Measurements from ENCODE around the gene TESK1.
"Not testable (repeated sequence)": the region's sequence is repeated elsewhere in the genome, so short reads cannot be mapped to it uniquely, and the experiment has no call there.

The TESK1 gene

DNA sequence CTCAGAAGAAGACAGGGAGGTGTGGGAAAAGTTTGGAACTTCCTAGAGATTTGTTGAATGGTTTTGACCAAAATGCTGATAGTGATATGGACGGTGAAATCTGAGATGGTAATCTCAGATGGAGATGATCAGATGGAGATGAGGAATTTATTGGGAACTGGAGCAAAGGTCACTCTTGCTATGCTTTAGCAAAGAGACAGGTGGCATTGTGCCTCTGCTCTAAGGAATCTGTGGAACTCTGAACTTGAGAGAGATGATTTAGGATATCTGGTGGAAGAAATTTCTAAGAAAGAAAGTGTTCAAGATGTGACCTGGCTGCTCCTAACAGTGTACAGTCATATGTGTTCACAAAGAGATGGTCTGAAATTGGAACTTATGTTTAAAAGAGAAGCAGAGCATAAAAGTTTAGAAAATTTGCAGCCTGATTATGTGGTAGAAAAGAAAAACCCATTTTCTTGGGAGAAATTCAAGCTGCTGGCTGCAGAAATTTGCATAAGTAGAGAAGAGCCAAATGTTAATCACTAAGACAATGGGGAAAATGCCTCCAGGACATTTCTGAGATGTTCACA lies 25.3 kb upstream of the TESK1 start:
- not testable (repeated sequence) for DNase-seq

DNA sequence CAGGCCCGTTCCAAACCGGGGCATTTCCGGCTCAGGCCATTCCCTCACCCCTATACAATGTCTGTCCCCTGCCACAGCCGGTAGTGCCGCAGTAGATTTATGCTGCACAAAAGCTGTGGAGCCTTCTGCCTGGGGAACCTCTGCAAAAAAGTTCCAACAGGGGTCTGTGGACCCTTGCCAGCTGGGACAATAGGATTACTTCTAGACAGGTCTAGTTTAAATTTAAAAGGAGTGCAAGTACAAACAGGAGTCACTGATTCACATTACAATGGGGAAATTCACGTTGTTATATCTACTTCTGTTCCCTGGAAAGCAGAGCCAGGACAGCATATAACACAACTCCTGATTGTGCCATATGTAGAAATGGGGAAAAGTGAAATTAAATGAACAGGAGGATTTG lies 21.5 kb upstream of the TESK1 start:
- DNase-seq = not testable (repeated sequence)

DNA sequence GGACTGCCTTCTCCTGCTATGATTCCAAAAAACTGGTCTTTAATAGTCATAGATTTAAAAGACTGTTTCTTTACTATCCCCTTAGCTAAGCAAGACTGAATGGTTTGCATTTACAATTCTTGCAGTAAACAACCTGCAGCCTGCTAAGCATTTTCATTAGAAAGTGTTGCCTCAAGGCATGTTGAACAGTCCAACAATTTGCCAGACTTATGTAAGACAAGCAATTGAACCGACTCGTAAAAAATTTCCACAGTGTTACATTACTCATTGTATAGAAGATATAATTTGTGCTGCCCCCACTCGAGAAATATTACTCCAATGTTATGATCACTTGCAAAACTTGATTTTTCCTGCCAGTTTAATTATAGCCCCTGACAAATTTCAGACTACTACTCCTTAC lies 20.4 kb upstream of the TESK1 start:
- not testable (repeated sequence) for DNase-seq

DNA sequence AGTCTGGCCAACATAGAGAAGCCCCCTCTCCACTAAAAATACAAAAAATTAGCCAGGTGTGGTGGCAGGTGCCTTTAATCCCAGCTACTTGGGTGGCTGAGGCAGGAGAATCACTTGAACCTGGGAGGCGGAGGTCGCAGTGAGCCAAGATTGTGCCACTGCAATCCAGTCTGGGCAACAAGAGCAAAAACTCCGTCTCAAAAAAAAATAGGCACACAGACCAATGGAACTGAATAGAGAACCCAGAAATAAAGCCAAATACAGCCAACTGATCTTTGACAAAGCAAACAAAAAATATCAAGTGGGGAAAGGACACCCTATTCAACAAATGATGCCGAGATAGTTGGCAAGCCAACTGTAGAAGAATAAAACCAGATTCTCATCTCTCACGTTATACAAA lies 16.6 kb upstream of the TESK1 start:
- DNase-seq = not testable (repeated sequence)

DNA sequence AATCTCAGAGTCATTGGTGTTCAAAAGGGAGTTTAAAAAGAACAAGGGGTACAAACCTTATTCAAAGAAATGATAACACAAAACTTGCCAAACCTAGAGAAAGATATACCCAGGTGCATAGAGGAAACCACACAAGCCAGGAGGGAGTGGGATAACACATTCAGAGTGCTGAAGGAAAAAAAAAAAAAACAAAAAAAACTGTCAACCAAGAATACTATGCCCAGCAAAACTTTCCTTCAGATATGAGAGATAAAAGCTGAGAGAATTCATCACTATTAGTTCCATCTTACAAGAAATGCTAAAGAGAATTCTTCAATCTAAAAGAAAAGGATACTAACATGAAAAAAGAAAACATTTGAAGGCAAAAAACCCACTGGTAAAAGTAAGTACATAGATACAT lies 11.5 kb upstream of the TESK1 start:
- no peak for DNase-seq

DNA sequence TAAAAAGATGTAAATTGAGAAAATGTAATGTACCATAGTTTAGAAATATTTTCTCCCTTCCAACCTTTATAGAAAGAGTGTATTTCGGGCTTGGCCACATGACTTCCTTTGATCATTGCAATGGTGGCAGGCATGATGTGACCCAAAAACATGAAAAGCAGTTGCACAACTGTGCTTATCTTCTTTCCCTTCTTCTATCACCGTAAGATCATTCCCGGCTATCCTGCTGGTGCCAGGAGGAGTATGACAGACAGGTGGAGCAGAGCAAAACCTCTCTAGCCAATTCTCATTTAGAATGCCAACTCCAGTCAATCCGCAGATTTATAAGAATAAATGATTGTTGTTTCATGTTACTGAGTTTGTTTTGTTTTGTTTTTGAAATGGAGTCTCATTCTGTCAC lies 10.6 kb upstream of the TESK1 start:
- no peak for DNase-seq

DNA sequence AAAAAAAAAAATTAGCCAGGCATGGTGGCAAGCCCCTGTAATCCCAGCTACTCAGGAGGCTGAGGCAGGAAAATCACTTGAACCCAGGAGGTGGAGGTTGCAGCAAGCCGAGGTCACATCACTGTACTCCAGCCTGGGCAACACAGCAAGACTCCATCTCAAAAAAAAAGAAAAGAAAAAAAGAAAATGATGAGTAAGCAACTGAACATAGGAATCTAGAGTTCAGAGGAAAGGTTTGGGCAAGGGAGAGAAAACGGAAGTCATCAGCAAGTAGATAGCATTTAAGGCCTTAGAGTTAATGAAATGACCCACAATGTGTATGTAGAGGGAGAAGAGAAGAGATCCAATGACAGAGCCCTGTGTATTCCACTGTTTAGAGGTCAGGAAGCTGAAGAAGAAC lies 8.2 kb upstream of the TESK1 start:
- DNase-seq = not testable (repeated sequence)

DNA sequence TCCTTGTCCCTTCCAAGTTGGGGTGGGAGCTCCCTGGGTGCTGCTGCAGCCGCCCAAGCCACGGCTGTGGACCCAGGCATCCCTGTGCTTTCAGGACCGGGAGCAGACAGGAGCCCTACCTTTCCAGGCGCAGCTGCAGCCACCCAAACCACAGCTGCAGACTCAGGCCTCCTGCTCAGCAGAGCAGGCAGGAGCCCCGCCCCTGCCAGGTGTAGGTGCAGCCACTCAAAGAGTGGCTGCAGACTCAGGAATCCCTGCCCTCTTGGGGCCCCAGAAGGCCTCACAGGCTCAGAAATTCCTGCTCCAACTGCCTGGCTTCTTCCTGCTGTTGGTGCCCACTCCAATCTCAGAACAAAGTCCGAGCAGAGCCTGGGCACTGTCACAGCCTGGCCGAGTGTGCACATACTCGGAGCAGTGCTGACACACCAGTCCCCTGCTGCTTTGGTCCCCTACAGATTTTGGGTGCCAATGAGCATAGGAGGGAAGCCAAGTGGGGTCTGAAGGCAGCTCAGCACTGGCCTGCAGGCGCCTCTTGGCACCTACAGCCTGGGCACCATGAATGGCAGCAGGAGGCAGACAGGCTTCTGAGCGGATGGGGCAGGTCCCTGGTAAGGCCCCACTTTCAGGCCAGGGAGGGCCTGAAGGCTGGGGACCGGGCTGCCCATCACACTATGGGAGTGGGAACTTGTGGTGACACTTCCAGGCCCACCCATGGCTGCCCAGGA lies 6.0 kb upstream of the TESK1 start:
- no peak for DNase-seq

DNA sequence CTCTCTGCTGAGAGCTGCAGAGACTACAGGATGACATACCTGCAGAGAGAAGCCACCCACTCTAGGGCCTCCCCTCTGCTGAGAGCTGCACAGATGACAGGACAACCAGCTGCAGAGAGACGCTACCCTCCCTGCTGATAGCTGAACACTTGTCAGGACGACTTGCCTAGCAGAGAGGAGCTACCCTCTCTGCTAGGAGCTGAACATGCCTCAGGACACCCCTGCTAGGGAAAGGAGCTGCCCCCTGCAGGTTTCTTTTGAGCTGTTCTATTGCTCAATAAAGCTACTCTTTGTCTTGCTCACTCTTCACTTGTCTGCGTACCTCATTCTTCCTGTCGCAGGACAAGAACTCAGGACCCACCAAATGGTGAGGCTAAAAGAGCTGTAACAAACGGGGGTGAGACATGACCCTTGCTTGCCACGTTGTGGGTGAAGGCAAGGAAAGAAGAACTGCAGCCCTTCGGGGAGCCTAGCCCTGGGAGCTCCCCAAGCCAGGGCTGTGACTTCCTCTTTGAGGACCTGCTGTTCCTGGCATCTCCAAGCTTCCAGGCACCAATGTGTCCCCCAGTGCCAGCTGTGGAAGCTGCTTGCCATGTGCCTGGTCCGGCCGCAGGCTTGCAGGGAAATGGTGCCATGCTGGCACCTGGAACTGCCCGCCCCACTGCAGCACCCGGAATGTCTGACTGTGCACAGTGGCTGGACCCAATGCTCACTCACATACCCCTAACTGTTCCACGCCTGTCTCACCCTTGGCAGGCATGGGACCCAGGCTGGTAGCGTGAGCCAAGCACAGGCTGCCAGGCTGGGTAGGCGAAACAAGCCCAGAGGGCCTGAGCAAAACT lies 5.1 kb upstream of the TESK1 start:
- no peak for DNase-seq

DNA sequence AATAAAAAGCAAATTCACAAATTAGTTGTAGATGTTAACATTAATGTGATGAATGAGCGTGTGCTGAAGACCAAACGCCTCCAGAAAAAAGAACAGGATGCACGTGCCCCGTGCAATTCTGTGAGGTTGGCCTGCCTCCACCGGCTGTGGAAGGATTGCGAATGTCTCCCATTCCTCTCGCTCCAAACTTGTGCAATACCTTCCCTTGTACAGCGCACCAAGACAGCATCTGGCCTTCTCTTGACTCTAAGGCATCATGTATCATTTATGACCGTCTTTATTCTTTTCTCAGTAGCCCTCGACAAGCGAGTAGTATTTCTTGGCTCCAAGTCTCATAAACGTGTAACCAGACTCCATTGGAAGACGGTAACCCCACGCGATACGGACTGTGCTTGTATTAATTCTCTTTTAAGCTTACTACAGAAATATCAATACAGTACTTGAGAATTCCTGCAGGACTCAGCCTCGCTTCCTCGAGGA lies 1.5 kb upstream of the TESK1 start:
- DNase-seq = peak; percentile 16

DNA sequence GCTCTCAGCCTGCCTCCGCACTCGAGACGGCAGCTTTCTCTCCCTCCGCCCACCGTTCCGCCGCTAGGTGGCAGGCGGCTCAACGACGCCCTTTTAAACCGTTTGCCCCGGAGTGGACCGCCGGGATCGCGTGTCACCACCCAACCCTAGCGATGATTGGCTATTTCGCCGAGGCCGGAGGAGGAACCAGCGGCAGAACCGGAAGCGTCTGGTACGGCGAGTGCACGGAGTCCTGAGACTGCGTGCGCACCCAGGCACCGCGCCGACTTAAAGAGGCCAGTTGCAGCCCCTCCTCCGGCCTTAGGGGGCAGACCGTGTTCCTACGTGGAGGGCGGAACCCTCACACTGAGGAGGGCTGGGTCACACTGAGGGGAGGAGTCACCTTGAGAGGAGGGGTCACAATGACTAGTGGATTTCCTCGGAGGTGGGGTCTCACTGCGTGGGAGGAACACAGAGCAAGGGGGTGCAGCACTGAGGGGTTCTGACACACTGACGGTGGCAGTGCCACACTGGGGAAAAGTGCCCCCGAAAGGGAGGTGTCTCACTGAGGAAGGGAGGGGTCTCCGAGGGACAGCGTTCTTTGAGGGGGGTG lies 980 bp upstream of the TESK1 start:
- DNase-seq = peak; percentile 99

DNA sequence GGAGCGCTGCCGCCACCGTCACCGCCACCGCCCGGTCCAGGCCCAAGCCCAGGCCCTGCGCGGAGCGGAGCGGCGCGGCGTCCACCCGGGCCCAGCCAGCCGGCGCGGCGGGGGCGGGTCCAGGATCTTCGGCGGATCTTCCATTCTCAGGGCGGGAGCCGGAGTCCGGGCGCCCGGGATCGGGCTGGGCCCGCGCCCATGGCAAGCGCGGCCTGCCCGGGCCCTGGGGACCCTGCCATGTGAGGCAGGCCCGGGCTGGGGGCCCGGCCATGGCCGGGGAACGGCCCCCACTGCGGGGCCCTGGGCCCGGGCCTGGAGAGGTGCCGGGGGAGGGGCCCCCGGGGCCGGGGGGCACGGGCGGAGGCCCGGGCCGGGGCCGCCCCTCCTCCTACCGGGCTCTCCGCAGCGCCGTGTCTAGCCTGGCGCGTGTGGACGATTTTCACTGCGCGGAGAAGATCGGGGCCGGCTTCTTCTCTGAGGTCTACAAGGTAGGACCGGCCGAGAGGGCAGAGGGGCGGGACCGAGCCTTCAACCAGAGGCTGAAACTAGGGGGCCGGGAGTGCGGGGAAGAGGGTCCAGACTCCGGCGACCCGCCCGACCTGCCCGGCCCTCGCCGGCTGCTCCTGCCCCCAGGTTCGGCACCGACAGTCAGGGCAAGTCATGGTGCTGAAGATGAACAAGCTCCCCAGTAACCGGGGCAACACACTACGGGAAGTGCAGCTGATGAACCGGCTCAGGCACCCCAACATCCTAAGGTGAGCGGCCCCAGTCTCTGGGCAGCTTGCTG lies 482 bp downstream of the TESK1 start:
- peak; percentile 28 for DNase-seq

DNA sequence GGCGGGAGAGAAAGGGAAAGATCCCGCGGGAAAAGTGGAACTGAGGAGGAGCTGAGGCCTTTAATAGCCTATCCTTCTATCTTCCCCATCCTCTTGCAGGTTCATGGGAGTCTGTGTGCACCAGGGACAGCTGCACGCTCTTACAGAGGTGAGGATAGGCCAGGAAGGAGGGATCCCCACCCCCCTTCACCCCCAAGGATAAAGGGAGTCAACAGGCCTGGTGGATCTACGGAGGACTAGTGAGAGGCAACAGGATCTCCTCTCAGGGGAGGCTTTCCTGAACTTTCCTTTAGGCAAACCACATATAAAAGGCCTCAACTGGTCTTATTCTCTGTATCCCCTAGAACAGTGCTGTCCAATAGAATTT lies 1.1 kb downstream of the TESK1 start:
- DNase-seq = no peak

DNA sequence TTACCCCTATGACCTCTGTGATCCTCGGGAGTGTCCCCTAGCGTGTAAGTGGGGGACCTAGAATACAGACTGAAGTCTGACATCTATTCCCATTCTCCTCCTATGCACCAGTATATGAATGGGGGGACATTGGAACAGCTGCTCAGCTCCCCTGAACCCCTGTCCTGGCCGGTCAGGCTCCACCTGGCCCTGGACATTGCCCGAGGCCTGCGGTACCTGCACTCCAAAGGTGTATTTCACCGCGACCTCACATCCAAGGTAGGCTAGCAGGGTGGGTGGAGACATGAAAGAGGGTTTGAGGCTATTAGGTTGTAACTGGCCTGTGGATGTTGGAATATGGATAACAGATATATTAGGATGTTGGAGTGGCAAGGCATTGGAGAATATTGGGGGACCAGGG lies 1.7 kb downstream of the TESK1 start:
- no peak for DNase-seq

DNA sequence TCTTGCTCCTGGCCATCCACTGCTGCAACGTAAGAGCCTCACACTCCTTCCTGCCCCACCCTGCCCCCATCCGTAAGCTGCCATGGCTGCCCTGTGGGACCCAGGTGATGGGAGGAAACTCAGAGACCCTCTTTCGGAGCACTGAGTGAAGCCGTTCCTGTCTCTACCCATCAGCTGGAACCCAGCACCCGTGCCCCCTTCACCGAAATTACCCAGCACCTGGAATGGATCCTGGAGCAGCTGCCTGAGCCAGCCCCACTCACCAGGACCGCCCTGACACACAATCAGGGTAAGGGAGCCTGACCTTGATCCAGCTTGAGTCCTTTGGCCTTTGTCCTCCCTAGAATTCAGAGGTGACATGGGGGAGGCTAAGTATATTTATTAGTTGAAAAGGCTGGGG lies 3.2 kb downstream of the TESK1 start:
- DNase-seq = no peak

DNA sequence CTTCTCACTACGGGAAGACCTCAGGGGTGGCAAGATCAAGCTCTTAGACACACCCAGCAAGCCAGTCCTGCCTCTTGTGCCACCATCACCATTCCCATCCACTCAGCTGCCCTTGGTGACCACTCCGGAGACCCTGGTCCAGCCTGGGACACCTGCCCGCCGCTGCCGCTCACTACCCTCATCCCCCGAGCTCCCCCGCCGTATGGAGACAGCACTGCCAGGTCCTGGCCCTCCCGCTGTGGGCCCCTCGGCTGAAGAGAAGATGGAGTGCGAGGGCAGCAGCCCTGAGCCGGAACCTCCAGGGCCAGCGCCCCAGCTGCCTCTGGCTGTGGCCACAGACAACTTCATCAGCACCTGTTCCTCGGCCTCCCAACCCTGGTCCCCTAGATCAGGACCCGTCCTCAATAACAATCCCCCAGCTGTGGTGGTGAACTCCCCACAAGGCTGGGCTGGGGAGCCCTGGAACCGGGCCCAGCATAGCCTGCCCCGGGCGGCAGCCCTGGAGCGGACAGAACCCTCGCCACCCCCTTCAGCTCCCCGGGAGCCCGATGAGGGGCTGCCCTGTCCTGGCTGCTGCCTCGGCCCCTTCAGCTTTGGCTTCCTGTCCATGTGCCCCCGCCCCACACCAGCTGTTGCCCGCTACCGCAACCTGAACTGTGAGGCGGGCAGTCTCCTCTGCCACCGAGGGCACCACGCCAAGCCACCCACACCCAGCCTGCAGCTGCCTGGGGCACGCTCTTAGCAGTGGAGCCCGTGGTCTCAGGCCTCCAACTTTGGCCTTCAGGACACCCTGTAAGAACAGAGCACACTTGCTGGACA lies 4.1 kb downstream of the TESK1 start:
- DNase-seq = no peak

DNA sequence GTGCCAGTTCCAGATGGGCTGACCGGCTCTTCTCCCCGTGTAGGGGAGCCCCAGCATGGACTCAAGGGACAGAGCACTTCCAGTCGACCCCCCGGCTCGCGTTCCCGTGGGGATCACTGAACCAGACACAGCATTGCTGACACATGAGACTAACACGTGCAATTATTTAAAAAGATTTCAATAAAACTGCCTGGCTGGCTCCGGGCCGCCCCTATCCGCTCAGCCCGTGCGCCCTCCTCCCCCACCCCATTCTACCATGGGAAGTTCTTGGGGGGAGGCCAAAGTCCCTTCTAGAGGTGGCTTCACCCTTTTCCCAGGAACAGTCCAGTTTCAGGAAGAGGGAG lies 4.7 kb downstream of the TESK1 start:
- no peak for DNase-seq

DNA sequence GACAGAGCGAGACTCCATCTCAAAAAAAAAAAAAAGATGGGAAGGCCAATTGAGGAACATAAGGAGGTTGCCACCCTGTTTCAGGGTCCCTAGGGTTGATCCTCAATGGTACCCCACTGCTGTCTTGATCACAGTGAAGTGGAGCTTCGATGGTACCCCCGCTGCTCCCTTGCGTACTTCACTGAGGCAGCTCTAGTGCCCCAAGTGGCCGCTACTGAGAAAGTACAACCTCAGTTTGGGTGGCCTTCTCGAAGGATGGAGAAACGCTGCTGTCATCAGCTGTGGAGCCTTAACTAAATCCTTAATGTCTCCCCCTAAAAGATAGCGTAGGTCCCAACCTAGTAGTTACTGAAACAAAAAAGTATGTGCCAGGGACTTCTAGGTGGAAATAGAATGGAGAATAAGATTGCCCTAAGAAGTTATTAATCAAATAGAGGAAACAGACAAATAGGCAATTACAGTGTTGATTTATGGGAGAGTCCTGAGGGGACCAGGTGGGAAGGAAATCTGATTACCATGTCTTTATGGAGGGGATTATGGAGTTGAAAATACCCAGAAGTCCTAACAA lies 6.3 kb downstream of the TESK1 start:
- DNase-seq = peak; percentile 57

DNA sequence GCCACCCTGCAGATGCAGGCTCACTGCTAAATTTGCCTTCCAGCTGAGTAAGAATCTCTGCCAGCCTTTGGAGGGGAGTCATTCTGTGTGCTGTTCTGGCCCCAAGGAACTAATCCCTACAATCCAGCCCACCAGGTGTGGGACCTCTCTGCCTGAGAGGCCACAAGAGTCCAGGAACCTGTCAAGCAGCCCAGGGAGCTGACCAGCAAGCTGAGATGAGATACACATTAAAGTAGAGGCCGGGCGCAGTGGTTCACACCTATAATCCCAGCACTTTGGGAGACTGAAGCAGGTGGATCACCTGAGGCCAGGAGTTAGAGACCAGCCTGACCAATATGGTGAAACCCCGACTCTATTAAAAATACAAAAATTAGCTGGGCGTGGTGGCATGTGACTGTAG lies 7.0 kb downstream of the TESK1 start:
- not testable (repeated sequence) for DNase-seq

DNA sequence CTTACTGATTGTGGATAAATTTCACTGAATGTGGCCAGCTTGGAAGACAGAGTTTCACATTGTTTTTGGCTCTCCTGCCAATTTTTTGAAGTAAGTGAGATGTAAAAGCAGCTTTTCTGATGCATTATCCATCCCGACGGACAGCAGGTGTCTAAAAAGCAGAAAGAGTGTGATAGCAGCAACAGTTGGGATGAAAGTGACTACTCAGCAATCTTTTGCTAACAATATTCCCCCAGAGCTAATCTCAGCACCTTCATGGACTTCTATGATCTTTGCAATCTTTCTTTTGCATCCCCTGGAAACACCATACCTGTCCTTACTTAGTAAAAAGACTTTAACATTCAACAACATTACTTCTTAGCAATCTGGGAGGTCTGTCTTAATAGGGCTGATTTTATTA lies 7.8 kb downstream of the TESK1 start:
- no peak for DNase-seq

DNA sequence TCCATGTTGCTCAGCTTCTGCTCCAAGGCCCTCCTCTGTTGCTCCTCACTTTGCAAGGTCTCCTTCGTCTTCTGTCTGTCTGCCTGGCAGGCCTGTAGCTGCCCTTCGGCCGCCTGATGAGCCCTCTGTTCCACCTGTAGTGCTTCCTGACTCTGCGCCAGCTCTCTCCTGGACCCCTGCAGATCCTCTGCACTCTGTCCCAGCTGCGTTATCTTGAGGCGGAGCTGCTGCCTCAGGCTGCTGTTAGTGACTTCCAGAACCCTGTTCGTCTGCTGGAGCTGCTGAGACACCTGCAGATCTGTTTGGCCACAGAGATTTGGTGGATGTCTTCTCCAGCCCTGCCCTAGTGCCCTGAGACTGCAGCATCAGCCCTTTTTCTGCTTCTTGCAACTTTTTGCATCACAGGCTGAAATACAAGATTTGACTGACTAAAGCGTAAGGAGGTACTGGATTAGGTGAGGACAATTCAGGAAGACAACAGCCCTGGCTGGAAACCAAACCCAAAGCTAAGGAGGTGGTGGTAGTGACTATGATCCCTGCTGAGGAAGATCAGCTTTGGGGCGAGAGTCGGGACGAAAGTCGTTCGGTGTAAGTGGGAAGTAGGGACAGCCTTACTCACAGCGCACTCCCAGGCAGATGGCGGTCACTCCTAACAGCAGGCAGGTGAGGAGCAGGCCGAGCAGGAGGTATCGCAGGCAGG lies 11.1 kb downstream of the TESK1 start:
- DNase-seq = no peak
